Tibial artery (tissue), 4 donors: ENCODE data around the gene ADORA1.

Experiments
- DNase-seq, 2 donors: peaks; one replicate each; pipeline ENCODE4 v3.0.0-alpha.2; 2019
- H3K27ac ChIP-seq, 2 donors: fragments of 200-600 bp; sonication (generic) in 1 of 2; 1 replicate in 1 of 2; 2 replicates in 1 of 2; pipeline ENCODE4 v1.5.1; 2018 to 2019; ENCODE audit warnings: mild to moderate bottlenecking in 1 of 2
- H3K27me3 ChIP-seq, 2 donors: fragments of 200-600 bp; sonication (generic) in 1 of 2; one replicate each; pipeline versions ENCODE4 v1.5.1 to v1.6.0; 2016 to 2019
- H3K36me3 ChIP-seq, 3 donors: fragments of 200-600 bp; sonication (generic) in 2 of 3; one replicate each; pipeline ENCODE4 v1.5.1; 2016 to 2019; ENCODE audit warnings: mild to moderate bottlenecking in 2 of 3
- H3K4me1 ChIP-seq, 4 donors: fragments of 200-600 bp; sonication (generic) in 2 of 4; 1 replicate in 3 of 4; 2 replicates in 1 of 4; pipeline ENCODE4 v1.5.1; 2016 to 2019
- H3K4me3 ChIP-seq, 2 donors: fragments of 200-600 bp; sonication (generic) in 1 of 2; 1 replicate in 1 of 2; 2 replicates in 1 of 2; pipeline ENCODE4 v1.5.1; 2018 to 2019; ENCODE audit warnings: mild to moderate bottlenecking in 2 of 2
- H3K9me3 ChIP-seq, 3 donors: fragments of 200-600 bp; sonication (generic) in 1 of 3; one replicate each; pipeline ENCODE4 v1.5.1; 2016 to 2019
- intact Hi-C: fragments of 100-400 bp; cut with DNase I; formaldehyde crosslinking; loops from one replicate; pipeline ENCODE4 v1.15.0; 2023; ENCODE audit warnings: low total_unique reads
- TF ChIP-seq, protein P1 (sequence below), 2 experiments: fragments of 200-600 bp in 1 of 2; fragments of 450-650 bp in 1 of 2; IDR thresholded peaks; one replicate each; pipeline ENCODE4 v1.5.1; 2017 to 2019; ENCODE audit warnings: antibody characterized with exemption in 2 of 2, mild to moderate bottlenecking in 1 of 2, moderate library complexity in 1 of 2

ADORA1 gene

GRCh38 chr1:203146537-203146936 lies 19.0 kb downstream of the ADORA1 start:
- Histone ChIP-seq H3K9me3 (no peaks in the 10 kb centered on the region), H3K4me3 (no peak overlapping the region), H3K4me1 (peaks cover 0 to 8% (median 0%) of the 10 kb centered on the region in 4 donors), H3K27ac (no peak overlapping the region), H3K27me3 (peaks cover 0 to 9% of the 10 kb centered on the region in 2 donors), H3K36me3 (no peaks in the 10 kb centered on the region)
- intact Hi-C loops, result no loop called here
- TF ChIP-seq, protein P1, sequence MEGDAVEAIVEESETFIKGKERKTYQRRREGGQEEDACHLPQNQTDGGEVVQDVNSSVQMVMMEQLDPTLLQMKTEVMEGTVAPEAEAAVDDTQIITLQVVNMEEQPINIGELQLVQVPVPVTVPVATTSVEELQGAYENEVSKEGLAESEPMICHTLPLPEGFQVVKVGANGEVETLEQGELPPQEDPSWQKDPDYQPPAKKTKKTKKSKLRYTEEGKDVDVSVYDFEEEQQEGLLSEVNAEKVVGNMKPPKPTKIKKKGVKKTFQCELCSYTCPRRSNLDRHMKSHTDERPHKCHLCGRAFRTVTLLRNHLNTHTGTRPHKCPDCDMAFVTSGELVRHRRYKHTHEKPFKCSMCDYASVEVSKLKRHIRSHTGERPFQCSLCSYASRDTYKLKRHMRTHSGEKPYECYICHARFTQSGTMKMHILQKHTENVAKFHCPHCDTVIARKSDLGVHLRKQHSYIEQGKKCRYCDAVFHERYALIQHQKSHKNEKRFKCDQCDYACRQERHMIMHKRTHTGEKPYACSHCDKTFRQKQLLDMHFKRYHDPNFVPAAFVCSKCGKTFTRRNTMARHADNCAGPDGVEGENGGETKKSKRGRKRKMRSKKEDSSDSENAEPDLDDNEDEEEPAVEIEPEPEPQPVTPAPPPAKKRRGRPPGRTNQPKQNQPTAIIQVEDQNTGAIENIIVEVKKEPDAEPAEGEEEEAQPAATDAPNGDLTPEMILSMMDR (IDR thresholded peaks at IDR 0.05), result no peak
- no peak for DNase-seq

GRCh38 chr1:203147376-203147775 lies 19.9 kb downstream of the ADORA1 start:
- H3K27me3 ChIP-seq, result peaks cover 0 to 11% of the 10 kb centered on the region in 2 donors
- intact Hi-C loops, result no loop called here
- peaks cover 0 to 11% (median 0%) of the 10 kb centered on the region in 4 donors for H3K4me1 ChIP-seq
- no peak overlapping the region for H3K27ac ChIP-seq
- H3K36me3 ChIP-seq, result no peaks in the 10 kb centered on the region
- DNase-seq, result no peak
- no peaks in the 10 kb centered on the region for H3K9me3 ChIP-seq
- H3K4me3 ChIP-seq, result no peak overlapping the region
- TF ChIP-seq, protein P1 (IDR thresholded peaks at IDR 0.05), result no peak

DNA sequence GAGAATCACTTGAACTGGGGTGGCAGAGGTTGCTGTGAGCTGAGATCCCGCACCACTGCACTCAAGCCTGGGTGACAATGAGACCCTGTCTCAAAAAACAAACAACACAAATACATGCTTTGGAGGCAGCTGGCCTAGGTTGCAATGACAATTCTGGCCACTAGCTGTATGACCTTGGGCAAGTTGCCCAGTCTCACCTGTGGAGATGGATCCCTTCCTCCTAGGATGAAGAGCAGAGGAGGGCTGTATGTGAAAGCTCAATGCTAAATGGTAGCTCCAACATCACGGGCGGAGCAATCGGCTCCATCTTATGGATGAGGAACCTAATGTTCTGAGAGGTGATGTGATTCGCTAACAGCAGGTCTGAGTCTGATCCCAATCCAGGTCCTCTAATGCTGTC lies 20.6 kb downstream of the ADORA1 start:
- Histone ChIP-seq H3K36me3 (no peaks in the 10 kb centered on the region), H3K9me3 (no peaks in the 10 kb centered on the region), H3K4me3 (no peak overlapping the region), H3K4me1 (peaks cover 0 to 11% (median 0%) of the 10 kb centered on the region in 4 donors), H3K27me3 (peaks cover 0 to 13% of the 10 kb centered on the region in 2 donors), H3K27ac (no peak overlapping the region)
- no peak for DNase-seq
- intact Hi-C loops, result no loop called here
- TF ChIP-seq, protein P1 (IDR thresholded peaks at IDR 0.05), result no peak

DNA sequence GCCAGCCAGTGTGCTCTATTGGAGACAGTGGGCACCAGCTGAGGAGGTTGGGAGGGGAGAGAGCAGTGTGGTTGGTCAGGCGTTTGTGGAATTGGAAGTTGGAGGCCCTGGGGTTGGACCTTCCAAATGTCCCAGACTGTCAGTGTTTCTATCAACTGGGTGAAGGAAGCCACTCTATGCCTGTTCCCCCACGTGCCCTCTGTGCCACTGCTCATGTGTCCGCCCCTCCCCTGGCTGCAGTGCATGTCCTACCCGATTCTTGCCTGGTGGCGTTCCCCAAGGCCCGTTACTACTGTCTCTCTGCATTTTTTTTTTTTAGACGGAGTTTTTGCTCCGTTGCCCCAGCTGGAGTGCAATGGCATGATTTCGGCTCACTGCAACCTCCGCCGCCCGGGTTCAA lies 21.1 kb downstream of the ADORA1 start:
- no peak for DNase-seq
- peaks cover 0 to 11% (median 0%) of the 10 kb centered on the region in 4 donors for H3K4me1 ChIP-seq
- no peak overlapping the region for H3K27ac ChIP-seq
- H3K9me3 ChIP-seq, result no peaks in the 10 kb centered on the region
- no peak overlapping the region for H3K4me3 ChIP-seq
- H3K27me3 ChIP-seq, result peaks cover 0 to 13% of the 10 kb centered on the region in 2 donors
- TF ChIP-seq, protein P1 (IDR thresholded peaks at IDR 0.05), result no peak
- intact Hi-C loops, result no loop called here
- H3K36me3 ChIP-seq, result no peaks in the 10 kb centered on the region

DNA sequence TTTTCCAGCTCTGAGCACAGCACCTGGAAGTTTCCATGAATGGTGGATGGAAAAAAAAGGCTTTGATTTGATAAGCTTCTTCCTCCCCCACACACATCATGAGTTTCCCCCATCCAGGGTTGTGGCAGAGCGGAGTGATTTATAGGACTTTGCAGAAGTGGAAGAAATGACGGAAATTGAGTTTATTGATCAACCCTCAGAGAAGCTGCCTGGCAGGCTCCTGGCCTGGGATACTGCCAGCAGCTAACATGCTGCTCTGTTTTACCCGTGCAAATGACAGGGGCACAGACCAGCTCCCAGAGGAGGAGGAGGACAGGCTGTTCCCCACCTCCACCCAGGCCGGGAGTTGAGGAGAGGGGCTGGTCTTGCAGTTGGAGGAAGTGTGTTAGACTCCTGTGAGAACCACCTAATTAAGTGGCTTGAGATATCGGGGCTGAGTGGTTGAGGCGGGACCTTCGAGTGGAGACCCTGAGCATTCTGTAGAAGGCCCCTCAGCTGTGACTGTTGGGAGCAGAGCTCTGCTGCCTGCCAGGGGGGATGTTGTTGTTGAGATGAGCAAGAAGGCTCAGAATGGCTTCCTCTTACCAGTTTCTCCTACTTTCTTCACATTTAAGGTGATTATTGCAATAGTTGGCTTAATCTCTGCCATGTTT lies 21.8 kb downstream of the ADORA1 start:
- H3K27me3 ChIP-seq, result peaks cover 0 to 15% of the 10 kb centered on the region in 2 donors
- intact Hi-C loops, result no loop called here
- TF ChIP-seq, protein P1 (IDR thresholded peaks at IDR 0.05), result no peak
- H3K9me3 ChIP-seq, result no peaks in the 10 kb centered on the region
- DNase-seq, result no peak
- no peaks in the 10 kb centered on the region for H3K36me3 ChIP-seq
- no peak overlapping the region for H3K4me3 ChIP-seq
- H3K27ac ChIP-seq, result no peak overlapping the region
- H3K4me1 ChIP-seq, result peaks cover 0 to 11% (median 0%) of the 10 kb centered on the region in 4 donors
